GM19351 (cell line): ENCODE data around the gene AKNA.

Source experiments
- ATAC-seq: cut with Tn5 transposase; IDR thresholded peaks from one replicate; pipeline ENCODE4 v1.9.1; 2021; ENCODE audit warnings: mild to moderate bottlenecking, moderate library complexity; ENCODE audit not compliant: unreplicated experiment

The AKNA gene

DNA sequence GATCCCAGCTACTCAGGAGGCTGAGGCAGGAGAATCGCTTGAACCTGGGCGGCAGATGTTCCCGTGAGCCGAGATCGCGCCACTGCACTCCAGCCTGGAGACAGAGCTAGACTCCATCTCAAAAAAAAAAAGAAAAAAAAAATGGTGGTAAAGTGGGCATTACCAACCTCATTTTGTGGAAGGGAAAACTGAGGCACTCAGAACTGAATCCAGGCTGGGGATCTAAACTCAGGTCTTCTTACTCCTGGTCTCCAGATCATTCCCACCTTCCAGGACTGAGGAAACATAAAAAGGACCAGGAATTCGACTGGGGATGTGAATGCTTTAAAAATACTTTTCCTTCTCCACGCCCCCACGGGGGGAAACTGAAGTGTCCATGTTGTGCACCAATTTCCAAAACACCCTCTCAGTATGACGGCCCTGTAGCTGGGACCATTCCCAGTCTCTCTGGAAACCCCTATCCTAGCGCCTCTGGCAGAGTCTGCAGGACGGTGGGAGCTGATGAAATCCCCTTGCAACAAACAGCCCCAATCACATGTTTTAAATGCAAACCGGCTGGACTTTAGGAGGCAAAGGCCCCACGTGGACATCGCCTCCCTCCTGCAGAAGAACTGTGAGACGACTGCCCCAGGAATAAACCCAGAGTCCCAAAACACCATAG, 8.9 kb upstream of the AKNA start:
- no peak for ATAC-seq

DNA sequence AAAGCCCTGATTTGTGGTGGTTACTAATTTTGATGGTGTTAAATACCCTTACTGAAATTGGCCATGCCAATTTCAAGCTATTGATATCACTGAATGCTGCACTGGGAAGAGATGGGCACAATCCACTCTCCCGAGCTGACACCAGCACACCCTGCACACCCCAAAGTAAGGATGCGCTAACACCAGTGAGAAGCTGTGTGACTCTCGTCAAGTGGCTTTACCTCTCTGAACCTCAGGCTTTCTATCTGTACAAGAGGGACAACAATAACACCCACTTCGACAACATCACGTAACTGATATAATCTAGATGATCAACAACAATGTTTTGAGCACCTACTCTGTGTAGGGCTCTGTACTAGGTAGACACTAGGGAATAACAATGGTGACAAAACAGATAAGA, 8.0 kb upstream of the AKNA start:
- ATAC-seq = no peak

DNA sequence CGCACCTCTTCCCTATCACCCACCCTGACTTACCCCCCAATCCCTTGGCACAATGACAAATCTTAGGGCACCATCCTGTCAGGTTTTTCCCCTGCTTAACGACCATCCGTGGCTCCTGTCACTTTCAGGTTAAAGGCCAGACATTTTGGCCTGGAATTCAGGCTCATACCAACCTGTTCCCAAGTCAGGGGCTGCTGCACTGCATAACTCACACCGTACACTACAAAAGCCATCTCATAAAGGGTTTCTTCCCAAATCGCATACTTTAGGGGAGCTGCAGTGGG, 7.5 kb upstream of the AKNA start:
- ATAC-seq = no peak

DNA sequence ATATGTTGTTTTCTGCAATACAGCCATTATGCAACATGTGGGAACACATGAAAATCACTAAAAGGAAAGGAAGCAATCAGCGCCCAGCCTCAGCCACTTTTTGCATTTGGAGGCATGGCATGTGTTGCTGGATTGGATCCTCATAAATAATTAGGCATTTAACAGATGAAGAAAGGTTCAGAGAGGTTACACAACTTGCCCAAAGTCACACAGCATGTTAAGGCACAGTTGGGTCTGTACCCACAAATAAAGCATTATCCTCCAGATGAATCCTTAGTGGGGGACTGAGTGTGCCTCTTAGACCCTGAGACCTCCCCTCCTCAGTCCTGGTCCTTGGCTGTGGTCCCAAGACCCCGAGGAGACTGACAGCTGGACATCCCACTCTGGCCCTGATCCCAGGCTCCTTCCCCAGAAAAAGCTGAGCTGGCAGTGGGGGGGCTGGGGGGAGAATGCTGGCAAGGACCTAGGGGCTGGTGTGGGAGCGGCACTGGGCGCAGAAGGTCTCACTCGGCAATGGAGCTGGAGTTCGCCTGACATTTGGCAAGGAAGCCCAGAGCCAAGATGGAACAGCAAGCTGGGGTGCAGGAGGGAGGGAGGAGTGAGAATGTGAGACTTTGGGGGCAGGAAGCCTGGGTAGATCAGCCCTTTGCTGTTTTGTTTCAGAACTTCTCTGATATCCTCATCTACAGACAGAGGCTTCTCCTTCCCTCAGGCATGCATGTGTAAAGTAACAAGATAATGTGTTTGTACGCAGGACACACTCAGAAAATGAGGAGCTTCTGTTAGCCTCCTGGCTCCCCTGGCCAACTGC, 6.9 kb upstream of the AKNA start:
- ATAC-seq = no peak

DNA sequence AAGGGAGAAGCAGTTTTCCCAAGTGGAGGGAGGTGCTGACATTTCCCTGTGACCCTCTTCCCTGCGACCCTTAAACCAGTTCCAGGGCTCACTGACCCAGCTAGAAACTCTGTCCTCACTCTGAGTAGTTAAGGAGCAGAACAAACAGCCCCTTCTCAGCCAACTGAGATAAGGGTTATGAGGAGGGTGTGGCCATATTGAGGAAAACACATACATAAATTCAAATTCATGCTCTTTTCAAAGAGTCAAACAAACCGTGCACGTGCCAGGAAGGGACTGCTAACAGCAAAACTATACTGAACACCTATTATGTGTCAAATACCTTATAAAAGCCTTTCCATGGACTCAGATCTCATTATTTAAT, 4.9 kb upstream of the AKNA start:
- ATAC-seq = no peak

DNA sequence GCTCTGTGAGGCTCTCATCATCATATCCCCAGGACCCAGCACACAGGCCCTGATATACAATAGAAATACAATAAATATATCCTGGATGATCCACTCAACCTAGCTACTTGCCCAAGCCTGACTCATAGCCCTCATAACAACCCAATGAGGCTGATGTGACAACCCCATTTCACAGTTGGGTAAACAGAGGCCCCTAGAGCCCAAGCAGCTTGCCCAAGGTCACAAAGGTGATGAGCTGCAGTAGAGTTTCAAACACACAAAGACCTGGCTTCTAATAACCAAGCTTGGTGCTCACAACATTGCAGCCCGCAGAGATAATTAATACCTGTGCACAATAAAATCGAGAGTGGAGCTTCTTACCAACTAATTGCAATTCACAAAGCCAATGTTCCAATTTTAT, 3.2 kb upstream of the AKNA start:
- ATAC-seq = no peak

DNA sequence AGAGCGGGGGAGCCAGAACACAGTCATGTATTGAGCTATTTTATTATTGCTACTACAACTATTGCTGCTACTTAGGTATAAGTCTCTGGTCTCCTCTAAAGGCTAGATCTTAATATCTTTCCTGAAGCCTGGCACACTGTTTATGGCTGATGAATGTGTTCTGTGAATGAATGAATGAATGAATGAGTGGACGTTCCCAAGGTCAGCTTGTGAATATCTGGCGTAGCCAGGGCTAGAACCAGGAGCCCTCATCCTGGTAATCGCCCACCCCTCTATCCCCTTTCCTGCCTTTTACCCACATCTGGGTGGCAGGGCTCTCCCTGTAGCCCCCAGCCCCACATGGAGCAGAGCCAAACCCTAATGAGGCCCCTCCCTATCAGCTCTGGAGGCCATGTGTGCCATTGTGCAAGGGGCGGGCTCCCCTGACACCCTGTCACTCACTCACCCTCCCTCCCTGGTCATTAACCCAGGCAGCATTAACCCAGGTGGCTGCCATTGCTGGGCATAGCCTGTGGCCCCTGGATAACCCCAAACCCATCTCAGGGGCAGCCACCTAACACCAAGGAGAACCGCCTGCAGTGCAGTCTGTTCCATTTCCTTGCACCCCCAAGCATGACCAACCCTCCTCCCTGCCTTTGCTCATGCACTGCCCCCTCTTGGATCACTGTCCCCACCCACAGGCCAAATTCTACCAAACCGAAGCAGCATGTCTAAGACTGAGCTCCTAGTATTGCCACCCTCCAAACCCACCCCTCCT, 2.0 kb upstream of the AKNA start:
- no peak for ATAC-seq

DNA sequence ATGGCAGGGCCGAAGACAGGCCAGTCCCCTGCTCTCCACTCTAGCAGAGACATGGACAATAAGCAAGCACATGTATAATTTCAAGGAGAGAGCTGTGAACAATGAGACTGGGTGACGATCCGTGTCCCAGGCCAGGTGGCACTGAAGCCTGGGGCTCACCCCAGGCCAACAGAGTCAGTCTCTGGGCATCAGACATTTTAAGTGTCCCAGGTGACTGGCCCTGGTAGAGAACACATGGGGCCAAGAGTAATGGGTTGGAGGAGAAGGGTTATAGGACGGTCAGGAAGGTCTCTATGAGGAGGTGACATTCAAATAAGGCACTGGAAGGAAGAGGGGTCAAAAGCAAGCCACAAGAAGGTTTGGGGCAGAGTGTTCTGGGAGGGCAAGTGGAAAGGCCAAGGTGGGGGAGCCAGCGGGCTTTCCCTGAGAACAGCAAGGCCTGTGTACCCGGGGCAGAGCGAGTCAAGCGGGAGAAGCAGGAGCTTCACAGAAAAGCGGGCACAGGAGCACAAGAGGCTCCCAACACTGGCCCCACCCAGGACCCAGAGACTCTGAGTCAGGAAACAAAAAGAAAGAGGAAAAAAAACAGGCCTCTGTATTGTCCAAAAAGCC, 1.1 kb upstream of the AKNA start:
- no peak for ATAC-seq

DNA sequence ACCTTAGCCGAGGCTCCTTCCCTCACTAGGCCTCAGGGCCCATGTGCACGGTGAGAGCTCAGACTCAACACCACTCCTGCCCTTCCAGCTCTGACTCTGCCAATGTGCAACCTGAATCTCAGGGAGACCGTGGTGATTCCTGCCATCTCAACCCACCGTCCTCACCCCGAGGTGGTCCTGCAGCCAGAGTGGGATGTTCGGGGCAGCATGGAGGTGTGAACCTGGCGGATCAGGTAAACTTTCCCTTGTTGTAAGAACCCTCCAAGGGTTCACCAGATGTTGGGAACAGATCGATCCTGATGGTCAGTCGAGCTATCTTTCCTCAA, 538 bp upstream of the AKNA start:
- no peak for ATAC-seq

DNA sequence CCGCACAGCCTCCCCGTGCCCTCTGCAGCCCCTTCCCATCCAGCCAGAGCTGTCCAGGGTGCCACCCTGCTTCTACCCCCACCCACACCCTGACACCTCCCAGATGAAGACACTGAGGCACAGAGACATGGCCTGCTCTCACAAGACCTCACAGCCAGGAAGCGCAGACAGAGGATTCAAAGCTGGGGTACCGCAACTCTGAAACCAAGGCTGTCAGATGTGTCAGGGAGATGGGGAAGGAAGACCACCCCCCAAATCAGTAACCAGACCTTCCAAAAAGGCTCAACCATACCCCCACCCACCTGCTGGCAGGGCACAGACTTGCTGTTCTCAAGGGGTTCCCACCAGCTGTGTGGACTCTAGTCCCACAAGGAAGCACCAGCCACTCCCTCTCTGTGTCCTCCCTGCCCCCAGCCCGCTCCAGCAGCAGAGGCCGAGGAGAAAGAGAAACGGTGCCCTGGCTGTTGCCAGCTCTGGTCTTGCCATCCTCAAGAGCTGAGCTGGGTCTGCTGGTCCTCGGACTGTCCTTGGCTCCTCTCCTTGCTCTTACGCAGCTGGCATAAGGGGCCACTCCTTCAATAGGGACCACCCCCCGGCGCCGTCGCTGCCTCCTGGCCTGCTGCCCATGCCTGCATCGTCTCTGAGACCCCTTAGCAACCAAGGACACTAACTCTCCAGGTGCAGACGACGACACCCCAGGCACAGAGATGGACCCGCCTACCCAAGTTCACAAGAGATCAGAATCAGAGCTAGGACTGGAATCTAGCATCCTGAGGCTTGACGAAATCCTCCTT, 699 bp downstream of the AKNA start:
- ATAC-seq = no peak

DNA sequence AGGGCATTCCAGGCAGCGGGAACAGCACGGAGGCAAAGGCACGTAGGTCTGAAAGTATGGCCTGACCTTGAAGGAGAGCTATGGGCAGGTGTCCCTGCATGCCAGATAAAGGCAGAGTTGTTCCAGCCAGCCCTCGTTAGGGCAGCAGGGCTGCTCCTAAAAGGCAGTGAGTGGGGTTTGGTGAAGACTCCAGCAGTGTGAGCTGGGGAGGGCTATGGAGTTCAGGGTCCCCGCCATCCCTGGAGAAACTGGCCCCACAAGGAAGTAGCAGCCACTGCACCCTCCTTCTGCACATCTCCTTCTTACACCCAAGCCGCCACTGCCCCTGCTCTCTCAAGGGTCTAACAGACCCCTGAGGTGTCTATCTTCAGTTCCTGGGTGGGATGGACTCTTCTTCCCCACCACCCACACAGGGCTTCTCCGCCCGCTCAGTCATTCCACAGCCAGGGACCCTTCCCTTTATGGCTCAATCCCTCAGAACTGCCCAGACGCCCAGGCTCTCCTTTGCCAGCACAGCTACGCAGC, 1.4 kb downstream of the AKNA start:
- no peak for ATAC-seq

DNA sequence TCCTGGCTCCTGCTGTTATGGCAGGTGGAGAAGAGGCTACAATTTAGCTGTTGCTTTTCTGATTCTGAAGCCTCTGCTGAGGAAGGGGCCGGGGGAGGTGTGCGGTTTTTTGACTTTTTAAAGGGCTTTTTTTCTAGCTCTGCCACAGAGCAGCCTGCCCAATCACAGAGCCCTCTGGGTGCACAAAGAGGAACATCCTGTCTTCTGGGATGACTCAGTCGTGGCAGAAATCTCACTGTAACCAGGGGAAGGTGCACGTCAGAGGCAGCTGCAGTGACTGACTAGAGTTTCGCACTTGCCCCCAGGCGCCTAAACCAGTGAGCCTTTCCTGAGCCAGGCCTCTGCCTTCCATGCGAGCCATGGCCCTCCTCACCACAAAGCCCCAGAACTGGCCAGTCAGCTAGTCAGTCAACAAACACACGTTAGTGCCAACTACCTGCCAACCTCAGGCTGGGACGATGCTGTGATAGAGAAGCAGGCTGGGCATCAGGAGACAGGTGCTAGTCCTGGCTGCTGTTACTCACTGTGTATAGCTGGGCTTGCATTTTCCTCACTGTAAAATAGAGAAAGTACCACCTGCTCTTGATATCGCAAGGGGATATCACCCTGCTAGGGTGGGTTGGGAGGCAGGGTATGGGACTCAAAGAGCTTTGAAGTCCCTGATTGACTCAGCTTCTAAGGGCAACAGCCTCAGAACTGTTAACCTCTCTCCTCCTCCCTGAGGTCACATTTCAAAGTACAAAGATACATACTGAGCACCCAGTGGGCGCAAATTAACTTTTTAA, 2.2 kb downstream of the AKNA start:
- ATAC-seq = peak; percentile 81

DNA sequence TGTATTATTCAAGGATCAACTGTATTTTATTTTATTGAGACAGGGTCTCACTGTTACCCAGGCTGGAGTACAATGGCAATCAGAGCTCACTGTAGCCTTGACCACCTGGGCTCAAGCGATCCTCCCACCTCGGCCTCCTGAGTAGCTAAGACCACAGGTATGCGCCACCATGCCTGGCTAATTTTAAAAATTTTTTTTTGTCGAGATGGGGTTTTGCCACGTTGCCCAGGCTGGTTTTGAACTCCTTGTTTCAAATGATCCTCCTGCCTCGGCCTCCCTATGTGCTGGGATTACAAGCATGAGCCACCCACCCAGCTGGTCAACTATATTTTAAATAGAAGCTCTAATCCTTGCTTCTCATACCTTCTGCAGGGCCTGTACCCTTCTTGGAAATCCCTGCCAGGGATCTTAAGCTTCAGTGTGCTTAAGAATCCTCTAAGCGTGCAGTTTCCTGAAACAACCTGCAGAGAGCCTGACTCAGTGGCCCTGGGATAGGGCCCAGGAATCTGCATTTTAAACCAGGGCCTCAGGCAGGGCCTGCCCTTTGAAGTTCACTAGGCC, 2.9 kb downstream of the AKNA start:
- no peak for ATAC-seq

DNA sequence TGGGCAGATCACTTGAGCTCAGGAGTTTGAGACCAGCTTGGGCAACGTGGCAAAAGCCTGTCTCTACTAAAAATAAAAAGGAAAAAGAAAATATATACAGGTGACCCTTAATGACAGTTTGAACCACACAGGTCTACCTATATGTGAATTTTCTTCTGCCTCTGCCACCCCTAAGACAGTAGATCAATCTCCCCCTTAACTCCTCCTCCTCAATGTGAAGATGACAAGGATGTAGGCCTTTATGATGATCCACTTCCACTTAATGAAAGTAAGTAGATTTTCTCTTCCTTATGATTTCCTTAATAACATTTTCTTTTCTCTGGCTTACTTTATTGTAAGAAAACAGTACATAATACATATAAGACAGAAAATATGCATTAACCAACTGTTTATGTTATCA, 3.4 kb downstream of the AKNA start:
- ATAC-seq = no peak

DNA sequence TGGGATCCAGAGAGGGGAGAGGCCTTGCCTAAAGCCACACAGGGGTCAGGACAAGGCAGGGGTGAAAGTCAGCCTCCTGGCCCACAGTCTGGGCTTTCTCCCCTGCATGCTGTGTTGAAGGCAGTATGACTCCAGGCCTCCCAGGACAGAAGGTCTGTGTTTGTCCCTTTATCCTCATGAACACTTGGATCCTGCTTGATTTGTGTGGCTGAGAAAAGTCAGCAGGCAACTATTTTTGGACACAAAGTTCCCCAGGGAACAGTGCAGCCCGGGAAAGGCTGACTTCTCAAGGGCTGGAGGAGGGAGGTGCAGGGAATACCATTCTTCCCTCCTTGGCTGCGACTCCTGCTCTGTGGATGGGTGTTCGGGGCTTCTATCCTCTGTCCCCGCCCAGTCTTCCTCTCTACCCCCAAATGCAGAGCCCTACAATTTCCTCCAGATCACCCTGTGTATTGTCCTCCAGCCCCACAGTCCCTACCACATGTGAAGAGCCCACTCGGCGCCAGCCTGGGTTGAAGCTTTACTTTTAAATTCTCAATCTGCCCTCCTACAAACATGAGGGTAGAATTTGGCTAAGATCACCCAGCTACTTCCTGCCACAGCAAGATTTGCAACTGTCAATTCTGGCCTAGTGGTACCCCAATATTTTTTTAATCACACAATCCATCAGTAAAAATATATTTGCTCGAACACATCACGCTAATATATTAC, 4.1 kb downstream of the AKNA start:
- no peak for ATAC-seq

DNA sequence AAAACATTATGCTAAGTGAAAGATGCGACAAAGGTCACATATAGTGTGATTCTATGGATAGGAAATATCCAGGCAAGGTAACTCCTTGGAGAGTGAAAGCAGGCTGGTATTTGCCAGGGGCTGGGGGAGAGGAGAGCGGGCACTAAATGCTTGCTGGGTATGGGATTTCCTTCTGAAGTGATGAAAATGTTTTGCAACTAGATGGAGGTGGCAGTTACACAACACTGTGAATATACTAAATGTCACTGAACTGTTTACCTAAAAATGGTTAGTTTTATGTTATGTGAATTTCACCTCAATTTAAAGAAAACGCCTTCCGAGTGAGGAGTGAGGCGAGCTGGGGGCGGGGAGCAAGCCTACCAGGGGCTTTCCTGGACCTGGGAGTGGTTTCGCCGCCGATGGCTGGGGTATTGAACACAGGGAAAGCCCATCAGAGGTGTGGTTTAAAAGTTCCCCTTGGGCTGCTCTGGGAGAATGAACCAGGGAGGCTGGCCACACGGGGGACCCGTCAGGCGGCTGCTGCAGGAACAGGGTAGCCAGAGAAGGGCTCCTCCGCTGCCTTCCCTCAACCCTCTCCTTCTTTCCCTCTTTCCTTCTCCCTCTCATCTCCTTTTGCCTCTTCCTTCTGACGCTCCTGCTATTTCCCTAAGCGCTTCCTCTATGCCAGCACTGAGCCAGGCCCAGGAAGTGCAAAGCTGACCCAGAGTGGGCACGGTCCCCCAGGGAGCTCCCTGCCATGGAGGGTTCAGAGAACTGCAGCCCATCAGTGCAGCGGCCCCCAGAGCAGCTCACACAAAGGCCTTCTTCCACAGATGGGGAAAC, 4.9 kb downstream of the AKNA start:
- ATAC-seq = no peak

DNA sequence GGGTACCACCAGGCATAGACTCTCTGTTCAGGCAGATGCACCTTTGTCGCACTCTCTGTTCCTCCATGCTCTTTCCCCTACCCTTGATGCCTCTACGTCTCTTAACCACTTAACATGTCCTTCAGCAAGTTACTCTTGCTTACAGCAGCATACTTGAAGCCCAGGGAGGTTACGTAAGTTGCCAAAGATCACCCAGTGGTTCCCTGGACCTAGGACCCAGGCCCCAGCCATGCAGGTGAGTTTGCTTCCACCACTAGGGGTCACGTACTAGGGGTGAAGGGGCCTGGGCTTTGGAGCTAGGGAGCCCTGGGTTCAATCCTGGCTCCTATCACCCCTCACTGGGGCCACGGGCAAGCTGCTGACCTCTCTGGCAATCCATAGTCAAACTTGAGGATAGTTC, 8.9 kb downstream of the AKNA start:
- no peak for ATAC-seq

DNA sequence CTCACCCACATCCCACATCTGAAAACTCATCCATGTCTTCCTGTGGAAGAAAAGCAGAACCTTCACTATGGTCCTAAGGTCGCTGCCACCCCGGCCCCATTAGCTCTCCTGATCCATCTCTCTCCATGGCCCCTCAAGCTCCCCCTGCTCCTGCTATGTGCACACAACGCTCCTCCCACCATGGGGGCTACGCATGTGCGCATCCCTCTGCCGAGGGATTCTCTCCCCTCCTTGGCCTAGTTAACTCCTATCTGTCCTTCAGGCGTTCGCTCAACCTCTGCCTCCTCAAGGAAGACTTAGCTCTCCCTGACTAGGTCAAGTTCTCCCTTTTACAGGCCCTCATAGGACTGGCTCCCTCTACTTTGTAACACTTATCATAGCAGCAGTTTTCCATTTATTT, 9.8 kb downstream of the AKNA start:
- no peak for ATAC-seq
